ENCODE measurements around the gene CPT1A.

The CPT1A gene

GRCh38 chr11:68766786-68767185 is 74.9 kb downstream of the CPT1A start:
- peaks cover 4% of the 10 kb centered on the region; the same call in 1 of the 2 replicates for H3K36me3 ChIP-seq (ENCODE audit: insufficient read depth, low read length)
- H3K4me3 ChIP-seq (ENCODE audit: low read depth, low read length, poor library complexity, severe bottlenecking), result no peak overlapping the region
- no peaks in the 10 kb centered on the region for H3K4me1 ChIP-seq (ENCODE audit: insufficient read depth, low read length, severe bottlenecking)
- no peaks in the 10 kb centered on the region for H3K9me2 ChIP-seq (ENCODE audit: low read depth, low read length)
- H3K27ac ChIP-seq (ENCODE audit: low read depth, low read length, poor library complexity, severe bottlenecking), result no peak overlapping the region
- H2AFZ ChIP-seq (ENCODE audit: low read length), result no peak overlapping the region
- no peaks in the 10 kb centered on the region for H3K79me2 ChIP-seq (ENCODE audit: insufficient read depth, low read length)
- H3F3A ChIP-seq (ENCODE audit: insufficient read depth, low read length), result no peaks in the 10 kb centered on the region
- no peaks in the 10 kb centered on the region for H3K9me3 ChIP-seq (ENCODE audit: low read length)
- H3K4me2 ChIP-seq (ENCODE audit: low read length), result no peak overlapping the region
- no peaks in the 10 kb centered on the region for H3K27me3 ChIP-seq (ENCODE audit: insufficient read depth, low read length)
- H4K20me1 ChIP-seq (ENCODE audit: insufficient read depth, low read length), result no peaks in the 10 kb centered on the region
- TF ChIP-seq EZH2 (IDR thresholded peaks at IDR 0.05; ENCODE audit: borderline replicate concordance, low read length) (no peak), CTCF (IDR thresholded peaks at IDR 0.05; ENCODE audit: low read length) (no peak)
- no peak overlapping the region for H3K9ac ChIP-seq (ENCODE audit: low read length)

- Histone ChIP-seq H3K4me2 (ENCODE audit: low read length) (no peak overlapping the region), H3F3A (ENCODE audit: insufficient read depth, low read length) (no peaks in the 10 kb centered on the region), H3K36me3 (ENCODE audit: insufficient read depth, low read length) (no peaks in the 10 kb centered on the region), H3K27ac (ENCODE audit: low read depth, low read length, poor library complexity, severe bottlenecking) (no peak overlapping the region), H3K79me2 (ENCODE audit: insufficient read depth, low read length) (no peaks in the 10 kb centered on the region), H3K4me1 (ENCODE audit: insufficient read depth, low read length, severe bottlenecking) (no peaks in the 10 kb centered on the region), H2AFZ (ENCODE audit: low read length) (no peak overlapping the region), H3K9me2 (ENCODE audit: low read depth, low read length) (no peaks in the 10 kb centered on the region), H3K4me3 (ENCODE audit: low read depth, low read length, poor library complexity, severe bottlenecking) (no peak overlapping the region), H3K9me3 (ENCODE audit: low read length) (no peaks in the 10 kb centered on the region), H4K20me1 (ENCODE audit: insufficient read depth, low read length) (no peaks in the 10 kb centered on the region), H3K27me3 (ENCODE audit: insufficient read depth, low read length) (no peaks in the 10 kb centered on the region), H3K9ac (ENCODE audit: low read length) (no peak overlapping the region)
- TF ChIP-seq CTCF (IDR thresholded peaks at IDR 0.05; ENCODE audit: low read length) (no peak), EZH2 (IDR thresholded peaks at IDR 0.05; ENCODE audit: borderline replicate concordance, low read length) (no peak)
Measured at GRCh38 chr11:68764746-68765145, 77.0 kb downstream of the CPT1A start.

GRCh38 chr11:68763926-68764657 is 77.6 kb downstream of the CPT1A start:
- Histone ChIP-seq H3K27ac (ENCODE audit: low read depth, low read length, poor library complexity, severe bottlenecking) (no peak overlapping the region), H3K9me2 (ENCODE audit: low read depth, low read length) (no peaks in the 10 kb centered on the region), H3K27me3 (ENCODE audit: insufficient read depth, low read length) (no peaks in the 10 kb centered on the region), H3K4me2 (ENCODE audit: low read length) (no peak overlapping the region), H3F3A (ENCODE audit: insufficient read depth, low read length) (no peaks in the 10 kb centered on the region), H3K4me3 (ENCODE audit: low read depth, low read length, poor library complexity, severe bottlenecking) (no peak overlapping the region), H4K20me1 (ENCODE audit: insufficient read depth, low read length) (no peaks in the 10 kb centered on the region), H3K9me3 (ENCODE audit: low read length) (no peaks in the 10 kb centered on the region), H2AFZ (ENCODE audit: low read length) (no peak overlapping the region), H3K9ac (ENCODE audit: low read length) (no peak overlapping the region), H3K36me3 (ENCODE audit: insufficient read depth, low read length) (no peaks in the 10 kb centered on the region), H3K4me1 (ENCODE audit: insufficient read depth, low read length, severe bottlenecking) (no peaks in the 10 kb centered on the region), H3K79me2 (ENCODE audit: insufficient read depth, low read length) (no peaks in the 10 kb centered on the region)
- TF ChIP-seq EZH2 (IDR thresholded peaks at IDR 0.05; ENCODE audit: borderline replicate concordance, low read length), result no peak
- peak; percentile 28; the same call in 1 of the 2 replicates for TF ChIP-seq CTCF (IDR thresholded peaks at IDR 0.05; ENCODE audit: low read length)
